H1 (cell line): ENCODE results near the gene PHACTR1. TPM values are rescaled to one million over a fixed set of nuclear protein-coding genes. Genes with fewer than 3 reads are reported as not detected.

Source experiments
- CTCF ChIA-PET: fragments of 300-600 bp; sonication (Branson Sonifier 250); formaldehyde crosslinking; loops from one replicate; lab custom pipeline; 2021; ENCODE audit not compliant: partially characterized antibody; lab: Charles Lee
- POLR2A ChIA-PET: fragments of 300-600 bp; sonication (Branson Sonifier 250); formaldehyde crosslinking; loops from one replicate; lab custom pipeline; 2021; ENCODE audit warnings: inconsistent platforms; ENCODE audit not compliant: partially characterized antibody; lab: Charles Lee
- DNase-seq, 2 experiments: peaks; one replicate each; pipeline versions ENCODE4 v3.0.0 to v3.0.0-alpha.2; 2010 to 2022; ENCODE audit warnings: low spot score in 2 of 2, low read depth in 1 of 2, mixed read lengths in 1 of 2
- FAIRE-seq: peaks from 2 replicates; lab custom pipeline; 2011; peaks lifted over from hg19 to GRCh38; lab: Jason Lieb, UNC
- H2AFZ ChIP-seq: 2 replicates; pipeline ENCODE4 v1.8.1; 2012; ENCODE audit warnings: low read length, inconsistent platforms
- H2AK5ac ChIP-seq: 2 replicates; pipeline ENCODE4 v1.6.1; 2013; ENCODE audit warnings: low read depth, low read length
- H2BK120ac ChIP-seq: replicated peaks from 2 replicates; pipeline ENCODE3; 2013; ENCODE audit warnings: low read depth, low read length, inconsistent platforms
- H2BK12ac ChIP-seq: 2 replicates; pipeline ENCODE4 v1.6.1; 2013; ENCODE audit warnings: low read depth, low read length
- H2BK15ac ChIP-seq: 2 replicates; pipeline ENCODE4 v1.6.1; 2013; ENCODE audit warnings: low read length
- H2BK20ac ChIP-seq: 2 replicates; pipeline ENCODE4 v1.6.1; 2013; ENCODE audit warnings: low read length
- H2BK5ac ChIP-seq: 2 replicates; pipeline ENCODE4 v1.6.1; 2013; ENCODE audit warnings: low read depth, low read length
- H3K14ac ChIP-seq: 2 replicates; pipeline ENCODE4 v1.6.1; 2013; ENCODE audit warnings: inconsistent platforms; ENCODE audit not compliant: insufficient read length
- H3K18ac ChIP-seq: 2 replicates; pipeline ENCODE4 v1.6.1; 2013; ENCODE audit warnings: low read length; ENCODE audit errors: extremely low read depth
- H3K23ac ChIP-seq: 2 replicates; pipeline ENCODE4 v1.6.1; 2013; ENCODE audit warnings: inconsistent platforms; ENCODE audit not compliant: insufficient read length
- H3K23me2 ChIP-seq: 2 replicates; pipeline ENCODE4 v1.6.1; 2013; ENCODE audit warnings: low read depth, low read length
- H3K27ac ChIP-seq: 2 replicates; pipeline ENCODE4 v1.6.1; 2011; ENCODE audit warnings: low read depth, low read length, inconsistent platforms
- H3K27me3 ChIP-seq, 4 experiments: replicated peaks in 1 of 4; 1 replicate in 1 of 4; 2 replicates in 3 of 4; pipeline versions ENCODE4 v1.6.1 to v1.8.1; 2011 to 2013; ENCODE audit warnings: low read length in 3 of 4, mild to moderate bottlenecking in 3 of 4, inconsistent platforms in 2 of 4, mixed read lengths in 2 of 4, moderate library complexity in 1 of 4; ENCODE audit not compliant: control insufficient read depth in 3 of 4, insufficient read depth in 3 of 4; ENCODE audit errors: extremely low read depth in 1 of 4
- H3K36me3 ChIP-seq, 4 experiments: 2 replicates each; pipeline versions ENCODE4 v1.6.1 to v1.8.1; 2011 to 2013; ENCODE audit warnings: mild to moderate bottlenecking in 4 of 4, low read length in 3 of 4, moderate library complexity in 2 of 4, control low read depth in 1 of 4, inconsistent platforms in 1 of 4; ENCODE audit not compliant: insufficient read depth in 4 of 4, control insufficient read depth in 2 of 4
- H3K4ac ChIP-seq: replicated peaks from 2 replicates; pipeline ENCODE3; 2013; ENCODE audit warnings: low read length, low read depth, mixed read lengths, inconsistent platforms; ENCODE audit not compliant: insufficient read length
- H3K4me1 ChIP-seq, 4 experiments: replicated peaks in 1 of 4; 1 replicate in 1 of 4; 2 replicates in 3 of 4; pipeline versions ENCODE4 v1.6.1 to v1.8.1; 2011 to 2013; ENCODE audit warnings: low read length in 3 of 4, inconsistent platforms in 2 of 4, mixed read lengths in 1 of 4; ENCODE audit not compliant: insufficient read depth in 4 of 4, control insufficient read depth in 3 of 4
- H3K4me2 ChIP-seq, 2 experiments: 2 replicates each; pipeline versions ENCODE4 v1.6.1 to v1.8.1; 2011 to 2013; ENCODE audit warnings: low read depth in 2 of 2, low read length in 2 of 2, control low read depth in 1 of 2, inconsistent platforms in 1 of 2, mild to moderate bottlenecking in 1 of 2; ENCODE audit not compliant: insufficient read depth in 1 of 2
- H3K4me3 ChIP-seq, 4 experiments: fragments of 200-600, 300-600 bp in 1 of 4; sonication (generic), shearing (Covaris generic), sonication (Bioruptor Twin) in 1 of 4; 2 replicates each; pipeline versions ENCODE4 v1.5.1 to v1.8.1; 2011 to 2016; ENCODE audit warnings: low read length in 4 of 4, low read depth in 3 of 4, control low read depth in 2 of 4, inconsistent platforms in 2 of 4, mild to moderate bottlenecking in 2 of 4, mixed read lengths in 1 of 4, moderate library complexity in 1 of 4; ENCODE audit not compliant: insufficient read depth in 2 of 4; ENCODE audit errors: extremely low read depth in 1 of 4
- H3K56ac ChIP-seq: replicated peaks from 2 replicates; pipeline ENCODE3; 2013; ENCODE audit warnings: low read depth, mild to moderate bottlenecking, mixed read lengths, low read length, inconsistent platforms; ENCODE audit not compliant: insufficient read length
- H3K79me1 ChIP-seq: 2 replicates; pipeline ENCODE4 v1.6.1; 2013; ENCODE audit warnings: low read depth, low read length, control low read depth
- H3K79me2 ChIP-seq, 2 experiments: 2 replicates each; pipeline versions ENCODE4 v1.6.1 to v1.8.1; 2012 to 2013; ENCODE audit warnings: low read length in 2 of 2, mild to moderate bottlenecking in 2 of 2, inconsistent platforms in 1 of 2; ENCODE audit not compliant: insufficient read depth in 2 of 2, control insufficient read depth in 1 of 2
- H3K9ac ChIP-seq, 4 experiments: replicated peaks in 1 of 4; 1 replicate in 1 of 4; 2 replicates in 3 of 4; pipeline versions ENCODE4 v1.6.1 to v1.8.1; 2011 to 2013; ENCODE audit warnings: low read depth in 3 of 4, low read length in 3 of 4, control low read depth in 2 of 4, mild to moderate bottlenecking in 2 of 4, moderate library complexity in 2 of 4, inconsistent platforms in 1 of 4; ENCODE audit errors: extremely low read depth in 1 of 4
- H3K9me3 ChIP-seq, 2 experiments: 2 replicates each; pipeline versions ENCODE4 v1.6.1 to v1.8.1; 2012 to 2013; ENCODE audit warnings: mild to moderate bottlenecking in 2 of 2, moderate library complexity in 2 of 2, control low read depth in 1 of 2, inconsistent platforms in 1 of 2, low read depth in 1 of 2, low read length in 1 of 2, mixed read lengths in 1 of 2; ENCODE audit not compliant: insufficient read depth in 2 of 2
- H4K20me1 ChIP-seq, 2 experiments: replicated peaks in 1 of 2; 2 replicates each; pipeline versions ENCODE3 to v1.8.1; 2011 to 2013; ENCODE audit warnings: inconsistent platforms in 2 of 2, low read length in 2 of 2, mild to moderate bottlenecking in 1 of 2; ENCODE audit not compliant: insufficient read depth in 2 of 2, control insufficient read depth in 1 of 2
- H4K5ac ChIP-seq: 2 replicates; pipeline ENCODE4 v1.6.1; 2013; ENCODE audit warnings: low read length, low read depth, mixed read lengths, inconsistent platforms; ENCODE audit not compliant: insufficient read length
- H4K8ac ChIP-seq: 2 replicates; pipeline ENCODE4 v1.8.0; 2013; ENCODE audit warnings: mild to moderate bottlenecking, moderate library complexity, low read length, inconsistent platforms; ENCODE audit not compliant: insufficient read depth; ENCODE audit errors: extremely low read depth
- H4K91ac ChIP-seq: replicated peaks from 2 replicates; pipeline ENCODE3; 2013; ENCODE audit warnings: low read length, mixed read lengths, inconsistent platforms; ENCODE audit not compliant: insufficient read length
- BCL11A ChIP-seq, 2 experiments: IDR thresholded peaks; one replicate each; pipeline ENCODE4 v1.6.1; 2011; ENCODE audit warnings: low read depth in 2 of 2, low read length in 2 of 2, mild to moderate bottlenecking in 2 of 2
- FOSL1 ChIP-seq: IDR thresholded peaks from 2 replicates; pipeline ENCODE4 v1.6.1; 2011; ENCODE audit warnings: mild to moderate bottlenecking, low read depth, low read length, moderate library complexity; ENCODE audit not compliant: insufficient read depth
- KDM4A ChIP-seq: IDR thresholded peaks from one replicate; pipeline ENCODE4 v1.7.1; 2012; ENCODE audit warnings: low read depth, mild to moderate bottlenecking, moderate library complexity, low read length, inconsistent platforms; ENCODE audit not compliant: severe bottlenecking
- KDM5A ChIP-seq: fragments of 200-600 bp; IDR thresholded peaks from 2 replicates; pipeline ENCODE4 v1.7.1; 2012; ENCODE audit warnings: mild to moderate bottlenecking, low read length, inconsistent platforms, mixed read lengths
- NANOG ChIP-seq: IDR thresholded peaks from 2 replicates; pipeline ENCODE4 v1.6.1; 2011; ENCODE audit warnings: low read length, low read depth, mild to moderate bottlenecking, inconsistent platforms; ENCODE audit not compliant: insufficient read depth, poor library complexity, severe bottlenecking
- RAD21 ChIP-seq, 2 experiments: IDR thresholded peaks in 1 of 2; conservative IDR thresholded peaks in 1 of 2; 2 replicates each; pipeline ENCODE4 v1.6.1; 2011; ENCODE audit warnings: low read depth in 2 of 2, low read length in 2 of 2, improper control_type of control experiment in 1 of 2, inconsistent platforms in 1 of 2, mild to moderate bottlenecking in 1 of 2, moderate library complexity in 1 of 2
- RXRA ChIP-seq: IDR thresholded peaks from 2 replicates; pipeline ENCODE4 v1.6.1; 2011; ENCODE audit warnings: low read depth, mild to moderate bottlenecking, low read length, moderate library complexity; ENCODE audit not compliant: insufficient read depth
- SP1 ChIP-seq: IDR thresholded peaks from 2 replicates; pipeline ENCODE4 v1.6.1; 2011; ENCODE audit warnings: low read depth, low read length
- SP2 ChIP-seq: IDR thresholded peaks from 2 replicates; pipeline ENCODE4 v1.6.1; 2012; ENCODE audit warnings: mild to moderate bottlenecking, low read length, inconsistent platforms
- TAF7 ChIP-seq: optimal IDR thresholded peaks from 2 replicates; pipeline ENCODE3; 2011; ENCODE audit warnings: low read depth, mild to moderate bottlenecking, inconsistent platforms, low read length, moderate library complexity, borderline replicate concordance
- TCF12 ChIP-seq: IDR thresholded peaks from 2 replicates; pipeline ENCODE4 v1.6.1; 2011; ENCODE audit warnings: low read depth, mild to moderate bottlenecking, low read length
- WGBS, 2 experiments: shearing (Covaris generic) in 1 of 2; methylation state at CpG; one replicate each; pipeline versions ENCODE4 v1.1.6 to v1.1.7; 2013 to 2015; ENCODE audit warnings: low lambda C conversion rate in 2 of 2, mixed read lengths in 2 of 2, inconsistent platforms in 1 of 2, low coverage in 1 of 2, missing lambda C conversion rate in 1 of 2; ENCODE audit not compliant: insufficient replicate concordance in 2 of 2, insufficient coverage in 1 of 2, insufficient read length in 1 of 2; ENCODE audit errors: extremely low coverage in 1 of 2, missing lambda C conversion rate in 1 of 2; 5-methylcytosine and 5-hydroxymethylcytosine counted together
- polyA plus RNA-seq, 7 experiments: library from polyadenylated mRNA; depleted of rRNA in 3 of 7; stranded (reverse) in 5 of 7; unstranded in 2 of 7; fragments of >200 nt in 5 of 7; fragments of 200-250 nt in 2 of 7; gene quantifications; 1 replicate in 5 of 7; 2 replicates in 1 of 7; 4 replicates in 1 of 7; pipeline versions ENCODE4 v1.2.1 to v1.2.3, GENCODE V29; 2011 to 2013; ENCODE audit warnings: missing spikeins in 2 of 7, mixed read lengths in 2 of 7
- total RNA-seq: library from RNA; stranded (reverse); fragmentation: NEBNext Ultra II Directional; extraction: Animal tissue kit (Norgen Biotek cat#: 25700); gene quantifications from 2 replicates; pipeline ENCODE4 v1.2.1, GENCODE V29; 2021
- TF ChIP-seq, protein P1 (sequence below), 3 experiments: IDR thresholded peaks; 1 replicate in 2 of 3; 2 replicates in 1 of 3; pipeline versions ENCODE4 v1.5.1 to v1.6.1; 2011; ENCODE audit warnings: low read length in 3 of 3, mild to moderate bottlenecking in 3 of 3, inconsistent platforms in 2 of 3, low read depth in 1 of 3, moderate library complexity in 1 of 3; ENCODE audit not compliant: insufficient read depth in 1 of 3; ENCODE audit errors: control extremely low read depth in 1 of 3

Gene PHACTR1
- total and polyA plus RNA-seq, 2 of the 8 experiments (the other 6 are each of a cell fraction or from before 2014, with no cell fraction given) = 3.9 to 17.1 TPM

DNA sequence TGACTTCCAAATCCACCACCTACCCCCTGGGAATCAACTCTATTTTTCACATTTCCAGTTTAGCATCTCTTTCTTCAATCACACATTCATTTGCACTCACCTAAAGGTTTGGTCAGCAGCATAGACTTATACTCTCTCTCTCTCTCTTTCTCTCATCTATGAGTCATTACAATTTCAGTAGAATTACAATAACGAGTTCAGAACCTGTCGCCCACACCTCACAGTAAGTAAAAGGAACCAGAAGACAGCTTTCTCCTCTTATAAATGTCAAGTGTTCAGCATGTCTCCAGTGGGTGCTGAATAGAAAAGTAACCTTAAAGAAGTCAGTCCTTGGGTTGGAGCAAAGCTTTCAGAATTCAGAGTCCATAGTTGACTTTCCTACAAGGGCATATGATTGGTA lies 1.1 kb upstream of the PHACTR1 start:
- H3K36me3 ChIP-seq = no peaks in the 10 kb centered on the region
- DNase-seq = no peak
- POLR2A ChIA-PET = no interaction called here
- TF ChIP-seq, protein P1, sequence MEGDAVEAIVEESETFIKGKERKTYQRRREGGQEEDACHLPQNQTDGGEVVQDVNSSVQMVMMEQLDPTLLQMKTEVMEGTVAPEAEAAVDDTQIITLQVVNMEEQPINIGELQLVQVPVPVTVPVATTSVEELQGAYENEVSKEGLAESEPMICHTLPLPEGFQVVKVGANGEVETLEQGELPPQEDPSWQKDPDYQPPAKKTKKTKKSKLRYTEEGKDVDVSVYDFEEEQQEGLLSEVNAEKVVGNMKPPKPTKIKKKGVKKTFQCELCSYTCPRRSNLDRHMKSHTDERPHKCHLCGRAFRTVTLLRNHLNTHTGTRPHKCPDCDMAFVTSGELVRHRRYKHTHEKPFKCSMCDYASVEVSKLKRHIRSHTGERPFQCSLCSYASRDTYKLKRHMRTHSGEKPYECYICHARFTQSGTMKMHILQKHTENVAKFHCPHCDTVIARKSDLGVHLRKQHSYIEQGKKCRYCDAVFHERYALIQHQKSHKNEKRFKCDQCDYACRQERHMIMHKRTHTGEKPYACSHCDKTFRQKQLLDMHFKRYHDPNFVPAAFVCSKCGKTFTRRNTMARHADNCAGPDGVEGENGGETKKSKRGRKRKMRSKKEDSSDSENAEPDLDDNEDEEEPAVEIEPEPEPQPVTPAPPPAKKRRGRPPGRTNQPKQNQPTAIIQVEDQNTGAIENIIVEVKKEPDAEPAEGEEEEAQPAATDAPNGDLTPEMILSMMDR (IDR thresholded peaks at IDR 0.05; ENCODE audit: control extremely low read depth in 1 of 3, insufficient read depth in 1 of 3, low read depth in 1 of 3, low read length in 3 of 3) = no peak
- TF ChIP-seq RXRA (no peak), TAF7 (no peak), BCL11A (IDR thresholded peaks at IDR 0.05; ENCODE audit: low read depth in 2 of 2, low read length in 2 of 2) (no peak), NANOG (no peak), RAD21 (IDR thresholded peaks at IDR 0.05 in 1 of 2, conservative IDR thresholded peaks at IDR 0.05 in 1 of 2; ENCODE audit: low read depth in 2 of 2, low read length in 2 of 2) (no peak), FOSL1 (no peak), KDM4A (no peak), SP1 (no peak), SP2 (no peak), TCF12 (no peak), KDM5A (no peak)
- TF ChIP-seq, all 59 proteins: peak for 0
- Histone ChIP-seq H3K18ac (no peak overlapping the region), H3K79me1 (no peaks in the 10 kb centered on the region), H3K56ac (no peak overlapping the region), H3K4ac (no peak overlapping the region), H2BK20ac (no peak overlapping the region), H4K8ac (no peak overlapping the region), H4K20me1 (no peaks in the 10 kb centered on the region), H3K14ac (no peak overlapping the region), H3K9me3 (no peaks in the 10 kb centered on the region), H3K79me2 (no peaks in the 10 kb centered on the region), H3K27me3 (no peaks in the 10 kb centered on the region), H2AK5ac (no peak overlapping the region), H2BK120ac (no peak overlapping the region), H3K23me2 (no peaks in the 10 kb centered on the region), H2AFZ (no peak overlapping the region), H2BK15ac (no peak overlapping the region), H4K91ac (no peak overlapping the region), H3K4me3 (no peak overlapping the region), H3K4me1 (no peaks in the 10 kb centered on the region), H2BK12ac (no peak overlapping the region), H3K27ac (no peak overlapping the region), H2BK5ac (no peak overlapping the region), H3K4me2 (no peak overlapping the region), H4K5ac (no peak overlapping the region), H3K9ac (no peak overlapping the region), H3K23ac (no peak overlapping the region)
- FAIRE-seq = no peak
- CTCF ChIA-PET = interaction anchor here (1.0 kb wide), 1 partner anchor 416 kb away, joined by 3 read pairs; no protein-coding TSS in a partner anchor
- 91% methylated on average over 2 of the region's 2 CpGs; no CpG with 5 or more reads in 1 of the 2 experiments for WGBS, 2 experiments
